Measurements from ENCODE around the gene ITPKC. TPM values are rescaled to one million over a fixed set of nuclear protein-coding genes. Genes with fewer than 3 reads are reported as not detected.

Gene ITPKC
- total and polyA plus RNA-seq, 2 experiments from 2014 or later = 5.3 to 12.6 TPM

DNA sequence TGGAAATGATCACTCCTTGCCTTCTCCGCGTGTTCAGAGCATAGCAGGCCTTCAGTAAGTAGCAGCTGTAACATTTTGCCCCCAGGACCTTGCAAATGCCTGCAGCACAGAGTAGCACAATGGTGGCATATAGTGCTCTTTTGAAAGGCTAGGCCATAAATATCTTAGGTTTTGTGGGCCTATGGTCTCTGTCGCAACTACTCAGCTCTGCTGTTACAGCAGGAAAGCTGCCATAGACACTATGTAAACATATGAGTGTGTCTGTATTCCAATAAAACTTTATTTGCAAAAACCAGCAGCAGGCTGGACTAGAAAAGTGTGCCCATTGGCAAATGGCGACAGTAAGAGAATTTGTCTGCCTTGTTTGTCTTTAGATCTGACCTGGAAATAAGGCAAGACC, 9.4 kb downstream of the ITPKC start:
- TF ChIP-seq, protein P1, sequence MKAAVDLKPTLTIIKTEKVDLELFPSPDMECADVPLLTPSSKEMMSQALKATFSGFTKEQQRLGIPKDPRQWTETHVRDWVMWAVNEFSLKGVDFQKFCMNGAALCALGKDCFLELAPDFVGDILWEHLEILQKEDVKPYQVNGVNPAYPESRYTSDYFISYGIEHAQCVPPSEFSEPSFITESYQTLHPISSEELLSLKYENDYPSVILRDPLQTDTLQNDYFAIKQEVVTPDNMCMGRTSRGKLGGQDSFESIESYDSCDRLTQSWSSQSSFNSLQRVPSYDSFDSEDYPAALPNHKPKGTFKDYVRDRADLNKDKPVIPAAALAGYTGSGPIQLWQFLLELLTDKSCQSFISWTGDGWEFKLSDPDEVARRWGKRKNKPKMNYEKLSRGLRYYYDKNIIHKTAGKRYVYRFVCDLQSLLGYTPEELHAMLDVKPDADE (IDR thresholded peaks at IDR 0.05) = no peak
- TF ChIP-seq POLR2AphosphoS5 (IDR thresholded peaks at IDR 0.05; ENCODE audit: low read depth) (no peak), NANOG (IDR thresholded peaks at IDR 0.05; ENCODE audit: borderline replicate concordance) (no peak), ZNF331 (CRISPR knock-in tag; IDR thresholded peaks at IDR 0.05; ENCODE audit: low read depth) (no peak), EZH2 (IDR thresholded peaks at IDR 0.05; ENCODE audit: low read depth, unreplicated experiment) (no peak), ZNF114 (CRISPR knock-in tag; IDR thresholded peaks at IDR 0.05) (no peak), CREB1 (CRISPR knock-in tag; IDR thresholded peaks at IDR 0.05; ENCODE audit: low read depth) (no peak), STAT1 (IDR thresholded peaks at IDR 0.05; ENCODE audit: unreplicated experiment) (no peak), JUNB (IDR thresholded peaks at IDR 0.05; ENCODE audit: unreplicated experiment) (no peak), EZH2phosphoT487 (IDR thresholded peaks at IDR 0.05; ENCODE audit: unreplicated experiment) (no peak)
- TF ChIP-seq, protein P2, sequence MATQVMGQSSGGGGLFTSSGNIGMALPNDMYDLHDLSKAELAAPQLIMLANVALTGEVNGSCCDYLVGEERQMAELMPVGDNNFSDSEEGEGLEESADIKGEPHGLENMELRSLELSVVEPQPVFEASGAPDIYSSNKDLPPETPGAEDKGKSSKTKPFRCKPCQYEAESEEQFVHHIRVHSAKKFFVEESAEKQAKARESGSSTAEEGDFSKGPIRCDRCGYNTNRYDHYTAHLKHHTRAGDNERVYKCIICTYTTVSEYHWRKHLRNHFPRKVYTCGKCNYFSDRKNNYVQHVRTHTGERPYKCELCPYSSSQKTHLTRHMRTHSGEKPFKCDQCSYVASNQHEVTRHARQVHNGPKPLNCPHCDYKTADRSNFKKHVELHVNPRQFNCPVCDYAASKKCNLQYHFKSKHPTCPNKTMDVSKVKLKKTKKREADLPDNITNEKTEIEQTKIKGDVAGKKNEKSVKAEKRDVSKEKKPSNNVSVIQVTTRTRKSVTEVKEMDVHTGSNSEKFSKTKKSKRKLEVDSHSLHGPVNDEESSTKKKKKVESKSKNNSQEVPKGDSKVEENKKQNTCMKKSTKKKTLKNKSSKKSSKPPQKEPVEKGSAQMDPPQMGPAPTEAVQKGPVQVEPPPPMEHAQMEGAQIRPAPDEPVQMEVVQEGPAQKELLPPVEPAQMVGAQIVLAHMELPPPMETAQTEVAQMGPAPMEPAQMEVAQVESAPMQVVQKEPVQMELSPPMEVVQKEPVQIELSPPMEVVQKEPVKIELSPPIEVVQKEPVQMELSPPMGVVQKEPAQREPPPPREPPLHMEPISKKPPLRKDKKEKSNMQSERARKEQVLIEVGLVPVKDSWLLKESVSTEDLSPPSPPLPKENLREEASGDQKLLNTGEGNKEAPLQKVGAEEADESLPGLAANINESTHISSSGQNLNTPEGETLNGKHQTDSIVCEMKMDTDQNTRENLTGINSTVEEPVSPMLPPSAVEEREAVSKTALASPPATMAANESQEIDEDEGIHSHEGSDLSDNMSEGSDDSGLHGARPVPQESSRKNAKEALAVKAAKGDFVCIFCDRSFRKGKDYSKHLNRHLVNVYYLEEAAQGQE (IDR thresholded peaks at IDR 0.05; ENCODE audit: unreplicated experiment) = no peak
- TF ChIP-seq, protein P3, sequence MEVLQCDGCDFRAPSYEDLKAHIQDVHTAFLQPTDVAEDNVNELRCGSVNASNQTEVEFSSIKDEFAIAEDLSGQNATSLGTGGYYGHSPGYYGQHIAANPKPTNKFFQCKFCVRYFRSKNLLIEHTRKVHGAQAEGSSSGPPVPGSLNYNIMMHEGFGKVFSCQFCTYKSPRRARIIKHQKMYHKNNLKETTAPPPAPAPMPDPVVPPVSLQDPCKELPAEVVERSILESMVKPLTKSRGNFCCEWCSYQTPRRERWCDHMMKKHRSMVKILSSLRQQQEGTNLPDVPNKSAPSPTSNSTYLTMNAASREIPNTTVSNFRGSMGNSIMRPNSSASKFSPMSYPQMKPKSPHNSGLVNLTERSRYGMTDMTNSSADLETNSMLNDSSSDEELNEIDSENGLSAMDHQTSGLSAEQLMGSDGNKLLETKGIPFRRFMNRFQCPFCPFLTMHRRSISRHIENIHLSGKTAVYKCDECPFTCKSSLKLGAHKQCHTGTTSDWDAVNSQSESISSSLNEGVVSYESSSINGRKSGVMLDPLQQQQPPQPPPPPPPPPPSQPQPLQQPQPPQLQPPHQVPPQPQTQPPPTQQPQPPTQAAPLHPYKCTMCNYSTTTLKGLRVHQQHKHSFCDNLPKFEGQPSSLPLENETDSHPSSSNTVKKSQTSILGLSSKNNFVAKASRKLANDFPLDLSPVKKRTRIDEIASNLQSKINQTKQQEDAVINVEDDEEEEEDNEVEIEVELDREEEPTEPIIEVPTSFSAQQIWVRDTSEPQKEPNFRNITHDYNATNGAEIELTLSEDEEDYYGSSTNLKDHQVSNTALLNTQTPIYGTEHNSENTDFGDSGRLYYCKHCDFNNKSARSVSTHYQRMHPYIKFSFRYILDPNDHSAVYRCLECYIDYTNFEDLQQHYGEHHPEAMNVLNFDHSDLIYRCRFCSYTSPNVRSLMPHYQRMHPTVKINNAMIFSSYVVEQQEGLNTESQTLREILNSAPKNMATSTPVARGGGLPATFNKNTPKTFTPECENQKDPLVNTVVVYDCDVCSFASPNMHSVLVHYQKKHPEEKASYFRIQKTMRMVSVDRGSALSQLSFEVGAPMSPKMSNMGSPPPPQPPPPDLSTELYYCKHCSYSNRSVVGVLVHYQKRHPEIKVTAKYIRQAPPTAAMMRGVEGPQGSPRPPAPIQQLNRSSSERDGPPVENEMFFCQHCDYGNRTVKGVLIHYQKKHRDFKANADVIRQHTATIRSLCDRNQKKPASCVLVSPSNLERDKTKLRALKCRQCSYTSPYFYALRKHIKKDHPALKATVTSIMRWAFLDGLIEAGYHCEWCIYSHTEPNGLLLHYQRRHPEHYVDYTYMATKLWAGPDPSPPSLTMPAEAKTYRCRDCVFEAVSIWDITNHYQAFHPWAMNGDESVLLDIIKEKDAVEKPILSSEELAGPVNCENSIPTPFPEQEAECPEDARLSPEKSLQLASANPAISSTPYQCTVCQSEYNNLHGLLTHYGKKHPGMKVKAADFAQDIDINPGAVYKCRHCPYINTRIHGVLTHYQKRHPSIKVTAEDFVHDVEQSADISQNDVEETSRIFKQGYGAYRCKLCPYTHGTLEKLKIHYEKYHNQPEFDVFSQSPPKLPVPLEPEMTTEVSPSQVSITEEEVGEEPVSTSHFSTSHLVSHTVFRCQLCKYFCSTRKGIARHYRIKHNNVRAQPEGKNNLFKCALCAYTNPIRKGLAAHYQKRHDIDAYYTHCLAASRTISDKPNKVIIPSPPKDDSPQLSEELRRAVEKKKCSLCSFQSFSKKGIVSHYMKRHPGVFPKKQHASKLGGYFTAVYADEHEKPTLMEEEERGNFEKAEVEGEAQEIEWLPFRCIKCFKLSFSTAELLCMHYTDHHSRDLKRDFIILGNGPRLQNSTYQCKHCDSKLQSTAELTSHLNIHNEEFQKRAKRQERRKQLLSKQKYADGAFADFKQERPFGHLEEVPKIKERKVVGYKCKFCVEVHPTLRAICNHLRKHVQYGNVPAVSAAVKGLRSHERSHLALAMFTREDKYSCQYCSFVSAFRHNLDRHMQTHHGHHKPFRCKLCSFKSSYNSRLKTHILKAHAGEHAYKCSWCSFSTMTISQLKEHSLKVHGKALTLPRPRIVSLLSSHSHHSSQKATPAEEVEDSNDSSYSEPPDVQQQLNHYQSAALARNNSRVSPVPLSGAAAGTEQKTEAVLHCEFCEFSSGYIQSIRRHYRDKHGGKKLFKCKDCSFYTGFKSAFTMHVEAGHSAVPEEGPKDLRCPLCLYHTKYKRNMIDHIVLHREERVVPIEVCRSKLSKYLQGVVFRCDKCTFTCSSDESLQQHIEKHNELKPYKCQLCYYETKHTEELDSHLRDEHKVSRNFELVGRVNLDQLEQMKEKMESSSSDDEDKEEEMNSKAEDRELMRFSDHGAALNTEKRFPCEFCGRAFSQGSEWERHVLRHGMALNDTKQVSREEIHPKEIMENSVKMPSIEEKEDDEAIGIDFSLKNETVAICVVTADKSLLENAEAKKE (CRISPR knock-in tag; IDR thresholded peaks at IDR 0.05) = no peak
- TF ChIP-seq, protein P4, sequence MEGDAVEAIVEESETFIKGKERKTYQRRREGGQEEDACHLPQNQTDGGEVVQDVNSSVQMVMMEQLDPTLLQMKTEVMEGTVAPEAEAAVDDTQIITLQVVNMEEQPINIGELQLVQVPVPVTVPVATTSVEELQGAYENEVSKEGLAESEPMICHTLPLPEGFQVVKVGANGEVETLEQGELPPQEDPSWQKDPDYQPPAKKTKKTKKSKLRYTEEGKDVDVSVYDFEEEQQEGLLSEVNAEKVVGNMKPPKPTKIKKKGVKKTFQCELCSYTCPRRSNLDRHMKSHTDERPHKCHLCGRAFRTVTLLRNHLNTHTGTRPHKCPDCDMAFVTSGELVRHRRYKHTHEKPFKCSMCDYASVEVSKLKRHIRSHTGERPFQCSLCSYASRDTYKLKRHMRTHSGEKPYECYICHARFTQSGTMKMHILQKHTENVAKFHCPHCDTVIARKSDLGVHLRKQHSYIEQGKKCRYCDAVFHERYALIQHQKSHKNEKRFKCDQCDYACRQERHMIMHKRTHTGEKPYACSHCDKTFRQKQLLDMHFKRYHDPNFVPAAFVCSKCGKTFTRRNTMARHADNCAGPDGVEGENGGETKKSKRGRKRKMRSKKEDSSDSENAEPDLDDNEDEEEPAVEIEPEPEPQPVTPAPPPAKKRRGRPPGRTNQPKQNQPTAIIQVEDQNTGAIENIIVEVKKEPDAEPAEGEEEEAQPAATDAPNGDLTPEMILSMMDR (conservative IDR thresholded peaks at IDR 0.05; ENCODE audit: low read depth in 2 of 2) = no peak
- Histone ChIP-seq H3K4me2 (no peak overlapping the region), H3K79me2 (replicated peaks; ENCODE audit: insufficient read depth) (no peaks in the 10 kb centered on the region; the same call in 1 of the 2 replicates), H3K4me3 (no peak overlapping the region), H3K36me3 (ENCODE audit: insufficient read depth) (0 out of 2 replicates have a peak, but pooled peaks cover 8% of the 10 kb centered on the region), H4K20me1 (replicated peaks; ENCODE audit: insufficient read depth) (no peaks in the 10 kb centered on the region; the same call in none of the 2 replicates), H3K27ac (ENCODE audit: low read depth) (no peak overlapping the region), H3K27me3 (ENCODE audit: insufficient read depth) (no peaks in the 10 kb centered on the region), H2AFZ (no peak overlapping the region), H3F3A (replicated peaks; ENCODE audit: low read depth) (no peaks in the 10 kb centered on the region), H3K9me2 (ENCODE audit: insufficient read depth) (no peaks in the 10 kb centered on the region), H3K4me1 (ENCODE audit: insufficient read depth) (no peaks in the 10 kb centered on the region)
- Mint-ChIP-seq H3K27ac (no peak overlapping the region), H3K36me3 (ENCODE audit: low read depth) (peaks cover 40% of the 10 kb centered on the region), H3K9me3 (no peaks in the 10 kb centered on the region), H3K4me3 (no peak overlapping the region), H3K27me3 (ENCODE audit: insufficient read depth, low read depth, poor library complexity) (peaks cover 2% of the 10 kb centered on the region), H3K4me1 (no peaks in the 10 kb centered on the region)
- no peak for DNase-seq (ENCODE audit: low spot score)
- no peak for ATAC-seq

All from GM23338 (cell line).